ENCODE measurements around the gene DYNC1I2. TPM values are rescaled to one million over a fixed set of nuclear protein-coding genes. Genes with fewer than 3 reads are reported as not detected.

DYNC1I2 gene
- total and polyA plus RNA-seq, 2 donors (not counting 1 experiment from before 2014, with no cell fraction given) = 109 to 238 TPM

DNA sequence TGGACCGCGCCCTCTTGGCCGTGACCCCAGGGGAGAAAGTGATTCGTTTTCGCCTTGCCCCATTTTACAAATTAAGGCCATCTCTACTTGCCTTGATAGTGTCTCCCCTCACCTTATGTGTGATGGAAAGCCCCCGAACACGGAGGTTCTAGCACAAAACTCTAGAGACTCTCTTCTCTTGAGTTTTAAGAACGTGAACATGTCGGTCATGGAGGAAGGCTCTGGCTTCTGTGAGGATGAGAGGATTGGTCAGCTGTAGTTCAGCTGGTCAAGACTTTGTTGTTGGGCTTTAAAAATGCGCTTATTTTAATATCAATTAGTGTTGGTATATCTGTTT, 828 bp downstream of the DYNC1I2 start:
- Histone ChIP-seq H3K4me2 (ENCODE audit: extremely low read depth, insufficient read depth, low read length) (peak overlapping the region; percentile 97), H3K4me3 (replicated peaks in 1 of 4; ENCODE audit: control extremely low read depth in 1 of 4, insufficient read depth in 1 of 4, low read depth in 3 of 4, low read length in 4 of 4) (peak overlapping the region; percentile 84 to 97 (median 90)), H3K79me2 (ENCODE audit: control insufficient read depth, insufficient read depth, low read length) (peaks cover 52% of the 10 kb centered on the region), H3K9me3 (ENCODE audit: control insufficient read depth, insufficient read depth, low read depth, low read length) (no peaks in the 10 kb centered on the region), H3K27me3 (ENCODE audit: control insufficient read depth, insufficient read depth, low read length) (no peaks in the 10 kb centered on the region), H4K20me1 (ENCODE audit: control insufficient read depth, extremely low read depth, insufficient read depth, low read length) (no peaks in the 10 kb centered on the region), H3K27ac (ENCODE audit: insufficient read depth, low read length) (peak overlapping the region; percentile 92), H3K4me1 (ENCODE audit: control insufficient read depth, extremely low read depth, insufficient read depth, low read length) (peaks cover 2% of the 10 kb centered on the region), H3K9ac (ENCODE audit: insufficient read depth, low read length) (peak overlapping the region; percentile 88), H3K36me3 (ENCODE audit: control insufficient read depth, insufficient read depth, low read length) (peaks cover 1% of the 10 kb centered on the region), H2AFZ (ENCODE audit: low read length) (peak overlapping the region; percentile 98)
- DNase-seq (ENCODE audit: low read depth in 2 of 2) = peak; percentile 46 to 47
- TF ChIP-seq, protein P1, sequence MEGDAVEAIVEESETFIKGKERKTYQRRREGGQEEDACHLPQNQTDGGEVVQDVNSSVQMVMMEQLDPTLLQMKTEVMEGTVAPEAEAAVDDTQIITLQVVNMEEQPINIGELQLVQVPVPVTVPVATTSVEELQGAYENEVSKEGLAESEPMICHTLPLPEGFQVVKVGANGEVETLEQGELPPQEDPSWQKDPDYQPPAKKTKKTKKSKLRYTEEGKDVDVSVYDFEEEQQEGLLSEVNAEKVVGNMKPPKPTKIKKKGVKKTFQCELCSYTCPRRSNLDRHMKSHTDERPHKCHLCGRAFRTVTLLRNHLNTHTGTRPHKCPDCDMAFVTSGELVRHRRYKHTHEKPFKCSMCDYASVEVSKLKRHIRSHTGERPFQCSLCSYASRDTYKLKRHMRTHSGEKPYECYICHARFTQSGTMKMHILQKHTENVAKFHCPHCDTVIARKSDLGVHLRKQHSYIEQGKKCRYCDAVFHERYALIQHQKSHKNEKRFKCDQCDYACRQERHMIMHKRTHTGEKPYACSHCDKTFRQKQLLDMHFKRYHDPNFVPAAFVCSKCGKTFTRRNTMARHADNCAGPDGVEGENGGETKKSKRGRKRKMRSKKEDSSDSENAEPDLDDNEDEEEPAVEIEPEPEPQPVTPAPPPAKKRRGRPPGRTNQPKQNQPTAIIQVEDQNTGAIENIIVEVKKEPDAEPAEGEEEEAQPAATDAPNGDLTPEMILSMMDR (conservative IDR thresholded peaks at IDR 0.05 in 1 of 2, IDR thresholded peaks at IDR 0.05 in 1 of 2; ENCODE audit: low read depth in 1 of 2, low read length in 2 of 2) = no peak
- TF ChIP-seq EZH2 (IDR thresholded peaks at IDR 0.05; ENCODE audit: low read length, missing control alignments) = no peak

DNA sequence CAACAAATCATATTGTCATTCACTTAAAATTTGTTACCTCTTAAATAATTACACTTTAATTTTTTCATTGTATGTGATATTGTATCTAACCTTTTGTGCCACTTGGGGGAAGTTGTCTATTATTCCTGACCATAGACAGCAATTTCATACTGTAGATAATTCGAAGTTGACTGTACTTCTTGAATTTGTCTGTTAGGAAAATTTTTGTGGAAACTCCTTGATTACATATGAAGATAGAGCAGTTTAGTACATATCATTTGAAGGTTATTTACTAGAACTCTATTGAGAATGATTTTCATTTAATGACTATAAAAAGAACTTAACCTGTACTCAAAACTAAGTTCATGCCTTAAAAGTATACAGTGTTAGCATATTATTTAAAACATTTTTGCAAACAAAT, 5.1 kb downstream of the DYNC1I2 start:
- Histone ChIP-seq H3K36me3 (ENCODE audit: control insufficient read depth, insufficient read depth, low read length) (peaks cover 6% of the 10 kb centered on the region), H3K27me3 (ENCODE audit: control insufficient read depth, insufficient read depth, low read length) (no peaks in the 10 kb centered on the region), H3K27ac (ENCODE audit: insufficient read depth, low read length) (no peak overlapping the region), H3K9me3 (ENCODE audit: control insufficient read depth, insufficient read depth, low read depth, low read length) (no peaks in the 10 kb centered on the region), H4K20me1 (ENCODE audit: control insufficient read depth, extremely low read depth, insufficient read depth, low read length) (no peaks in the 10 kb centered on the region), H3K4me2 (ENCODE audit: extremely low read depth, insufficient read depth, low read length) (no peak overlapping the region), H2AFZ (ENCODE audit: low read length) (no peak overlapping the region), H3K4me3 (replicated peaks in 1 of 4; ENCODE audit: control extremely low read depth in 1 of 4, insufficient read depth in 1 of 4, low read depth in 3 of 4, low read length in 4 of 4) (no peak overlapping the region), H3K79me2 (ENCODE audit: control insufficient read depth, insufficient read depth, low read length) (peaks cover 68% of the 10 kb centered on the region), H3K9ac (ENCODE audit: insufficient read depth, low read length) (no peak overlapping the region), H3K4me1 (ENCODE audit: control insufficient read depth, extremely low read depth, insufficient read depth, low read length) (peaks cover 2% of the 10 kb centered on the region)
- TF ChIP-seq, protein P1 (conservative IDR thresholded peaks at IDR 0.05 in 1 of 2, IDR thresholded peaks at IDR 0.05 in 1 of 2; ENCODE audit: low read depth in 1 of 2, low read length in 2 of 2) = no peak
- no peak for TF ChIP-seq EZH2 (IDR thresholded peaks at IDR 0.05; ENCODE audit: low read length, missing control alignments)
- DNase-seq (ENCODE audit: low read depth in 2 of 2) = no peak

DNA sequence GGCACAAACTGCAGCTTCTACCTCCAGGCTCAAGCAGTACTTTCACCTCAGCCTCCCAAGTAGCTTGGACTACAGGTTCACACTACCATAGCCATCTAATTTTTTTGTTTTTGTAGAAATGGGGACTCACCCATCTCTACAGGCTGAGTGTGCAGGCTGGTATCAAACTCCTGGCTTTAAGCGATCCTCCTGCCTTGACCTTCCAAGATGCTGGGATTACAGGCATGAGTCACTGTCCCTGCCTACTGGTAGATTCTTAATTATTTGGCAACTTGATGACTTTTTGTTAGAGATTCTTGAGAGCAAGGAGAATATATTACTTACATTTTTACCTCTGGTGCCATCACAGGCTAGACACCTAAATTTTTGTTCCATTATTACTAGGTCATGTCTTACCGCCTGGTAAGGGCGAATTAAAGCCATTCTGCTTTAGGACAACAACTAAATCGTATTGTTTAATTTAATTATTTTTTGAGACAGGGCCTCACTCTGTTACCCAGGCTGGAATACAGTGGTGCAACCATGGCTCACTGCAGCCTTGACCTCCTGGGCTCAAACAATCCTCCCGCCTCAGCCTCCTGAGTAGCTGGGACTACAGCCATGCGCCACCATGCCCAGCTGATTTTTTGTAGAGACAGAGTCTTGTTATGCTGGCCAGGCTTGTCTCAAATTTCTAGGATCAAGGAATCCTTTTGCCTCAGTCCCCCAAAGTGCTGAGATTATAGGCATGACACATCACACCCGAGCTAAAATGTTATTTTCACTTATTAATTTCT, 15.7 kb downstream of the DYNC1I2 start:
- no peak overlapping the region for H3K27ac ChIP-seq (ENCODE audit: insufficient read depth, low read length)

More for the DNA sequence above, 15.7 kb downstream of the DYNC1I2 start:
- Histone ChIP-seq H2AFZ (ENCODE audit: low read length) (no peak overlapping the region), H3K4me3 (replicated peaks in 1 of 4; ENCODE audit: control extremely low read depth in 1 of 4, insufficient read depth in 1 of 4, low read depth in 3 of 4, low read length in 4 of 4) (no peak overlapping the region), H3K79me2 (ENCODE audit: control insufficient read depth, insufficient read depth, low read length) (peaks cover 33% of the 10 kb centered on the region), H3K27me3 (ENCODE audit: control insufficient read depth, insufficient read depth, low read length) (no peaks in the 10 kb centered on the region), H3K4me2 (ENCODE audit: extremely low read depth, insufficient read depth, low read length) (no peak overlapping the region), H3K36me3 (ENCODE audit: control insufficient read depth, insufficient read depth, low read length) (no peaks in the 10 kb centered on the region), H3K9ac (ENCODE audit: insufficient read depth, low read length) (no peak overlapping the region), H3K4me1 (ENCODE audit: control insufficient read depth, extremely low read depth, insufficient read depth, low read length) (peaks cover 5% of the 10 kb centered on the region), H3K9me3 (ENCODE audit: control insufficient read depth, insufficient read depth, low read depth, low read length) (no peaks in the 10 kb centered on the region), H4K20me1 (ENCODE audit: control insufficient read depth, extremely low read depth, insufficient read depth, low read length) (no peaks in the 10 kb centered on the region)
- TF ChIP-seq EZH2 (IDR thresholded peaks at IDR 0.05; ENCODE audit: low read length, missing control alignments) = no peak
- TF ChIP-seq, protein P1 (conservative IDR thresholded peaks at IDR 0.05 in 1 of 2, IDR thresholded peaks at IDR 0.05 in 1 of 2; ENCODE audit: low read depth in 1 of 2, low read length in 2 of 2) = no peak
- peak; percentile 42 to 50 for DNase-seq (ENCODE audit: low read depth in 2 of 2)
